ENCODE data around the gene SRSF7. TPM values are rescaled to one million over a fixed set of nuclear protein-coding genes. Genes with fewer than 3 reads are reported as not detected.

Gene SRSF7
- total and polyA plus RNA-seq, 2 donors (not counting 3 experiments of a cell fraction or from before 2014, with no cell fraction given), result 165 to 202 TPM

DNA sequence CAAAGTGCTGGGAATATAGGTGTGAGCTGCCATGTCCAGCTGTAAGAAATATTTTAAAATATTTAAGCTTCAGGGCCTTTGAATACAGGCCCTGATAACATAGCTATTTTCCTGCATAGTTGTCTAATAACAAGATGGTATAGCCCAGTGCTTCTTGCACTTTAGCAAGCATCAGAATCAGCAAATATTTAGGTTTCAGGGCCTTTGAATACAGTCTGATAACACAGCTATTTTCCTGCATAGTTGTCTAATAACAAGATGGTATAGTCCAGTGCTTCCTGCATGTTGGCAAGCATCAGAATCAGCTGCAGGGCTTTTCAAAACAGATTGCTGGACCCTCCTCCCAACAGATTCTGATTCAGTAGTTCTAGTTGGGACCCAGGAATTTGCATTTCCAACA, 32.4 kb upstream of the SRSF7 start:
- FAIRE-seq (no peak), DNase-seq (ENCODE audit: low read depth, low spot score) (no peak)
- H3K4me2 ChIP-seq (ENCODE audit: insufficient read depth, low read length), result no peak overlapping the region
- no TSS peak for BruUV-seq (replicated peaks)
- peaks cover 2 to 3% of the 10 kb centered on the region in 2 experiments for H3K36me3 ChIP-seq (ENCODE audit: control insufficient read depth in 2 of 2, extremely low read depth in 1 of 2, insufficient read depth in 2 of 2, low read length in 2 of 2)
- no peak overlapping the region for H2AFZ ChIP-seq (ENCODE audit: low read depth, low read length)
- POLR2A ChIA-PET, result interaction anchor here (2.4 kb wide), 1 partner anchor 32 kb away, joined by 11 read pairs; the partner anchor contains the start of gene SRSF7
- dilution Hi-C loops (cut with MboI; ENCODE audit: extremely low pct_ligation_motif_present, low sequenced_read_pairs) (no loop called here), intact Hi-C loops (cut with micrococcal nuclease) (no loop called here)
- H3K9ac ChIP-seq (replicated peaks; ENCODE audit: extremely low read depth, insufficient read depth, low read length), result no peak overlapping the region
- no peaks in the 10 kb centered on the region for H3K9me1 ChIP-seq (replicated peaks; ENCODE audit: control insufficient read depth, extremely low read depth, insufficient read depth, low read length)
- no peak overlapping the region for H3K4me3 ChIP-seq (replicated peaks in 1 of 3; ENCODE audit: insufficient read depth in 1 of 3, low read depth in 1 of 3, low read length in 3 of 3)
- H3K79me2 ChIP-seq (ENCODE audit: control insufficient read depth, insufficient read depth, low read length), result peaks cover 3% of the 10 kb centered on the region
- H3K27ac ChIP-seq (ENCODE audit: insufficient read depth, low read depth, low read length), result no peak overlapping the region
- CTCF ChIA-PET, result no interaction called here
- no peaks in the 10 kb centered on the region for H3K9me3 ChIP-seq (replicated peaks; ENCODE audit: control insufficient read depth, insufficient read depth, low read length)
- H3K4me1 ChIP-seq (ENCODE audit: control insufficient read depth, extremely low read depth, insufficient read depth, low read length), result peaks cover 6% of the 10 kb centered on the region
- H3K27me3 ChIP-seq (ENCODE audit: control insufficient read depth in 2 of 2, insufficient read depth in 2 of 2, low read length in 2 of 2), result no peaks in the 10 kb centered on the region
- no peaks in the 10 kb centered on the region for H4K20me1 ChIP-seq (replicated peaks; ENCODE audit: control insufficient read depth, extremely low read depth, insufficient read depth, low read length)
- TF ChIP-seq, protein P1, sequence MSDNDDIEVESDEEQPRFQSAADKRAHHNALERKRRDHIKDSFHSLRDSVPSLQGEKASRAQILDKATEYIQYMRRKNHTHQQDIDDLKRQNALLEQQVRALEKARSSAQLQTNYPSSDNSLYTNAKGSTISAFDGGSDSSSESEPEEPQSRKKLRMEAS (IDR thresholded peaks at IDR 0.05; ENCODE audit: insufficient read depth, insufficient read length), result no peak
- TF ChIP-seq JUN (IDR thresholded peaks at IDR 0.05; ENCODE audit: borderline replicate concordance, insufficient read depth, insufficient read length, low read depth) (no peak), POLR2A (IDR thresholded peaks at IDR 0.05; ENCODE audit: low read depth, low read length) (no peak), EZH2 (IDR thresholded peaks at IDR 0.05; ENCODE audit: borderline replicate concordance, low read depth, low read length, severe bottlenecking) (no peak), POLR2AphosphoS5 (IDR thresholded peaks at IDR 0.05; ENCODE audit: insufficient read depth, low read depth, low read length) (no peak), GATA2 (IDR thresholded peaks at IDR 0.05; ENCODE audit: insufficient read depth, insufficient read length, low read depth, low read length) (no peak), FOS (IDR thresholded peaks at IDR 0.05; ENCODE audit: borderline replicate concordance, insufficient read depth, low read length) (no peak), MYC (IDR thresholded peaks at IDR 0.05; ENCODE audit: low read depth, low read length) (no peak)
- TF ChIP-seq, protein P2, sequence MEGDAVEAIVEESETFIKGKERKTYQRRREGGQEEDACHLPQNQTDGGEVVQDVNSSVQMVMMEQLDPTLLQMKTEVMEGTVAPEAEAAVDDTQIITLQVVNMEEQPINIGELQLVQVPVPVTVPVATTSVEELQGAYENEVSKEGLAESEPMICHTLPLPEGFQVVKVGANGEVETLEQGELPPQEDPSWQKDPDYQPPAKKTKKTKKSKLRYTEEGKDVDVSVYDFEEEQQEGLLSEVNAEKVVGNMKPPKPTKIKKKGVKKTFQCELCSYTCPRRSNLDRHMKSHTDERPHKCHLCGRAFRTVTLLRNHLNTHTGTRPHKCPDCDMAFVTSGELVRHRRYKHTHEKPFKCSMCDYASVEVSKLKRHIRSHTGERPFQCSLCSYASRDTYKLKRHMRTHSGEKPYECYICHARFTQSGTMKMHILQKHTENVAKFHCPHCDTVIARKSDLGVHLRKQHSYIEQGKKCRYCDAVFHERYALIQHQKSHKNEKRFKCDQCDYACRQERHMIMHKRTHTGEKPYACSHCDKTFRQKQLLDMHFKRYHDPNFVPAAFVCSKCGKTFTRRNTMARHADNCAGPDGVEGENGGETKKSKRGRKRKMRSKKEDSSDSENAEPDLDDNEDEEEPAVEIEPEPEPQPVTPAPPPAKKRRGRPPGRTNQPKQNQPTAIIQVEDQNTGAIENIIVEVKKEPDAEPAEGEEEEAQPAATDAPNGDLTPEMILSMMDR (IDR thresholded peaks at IDR 0.05; ENCODE audit: extremely low read depth in 1 of 2, insufficient read depth in 1 of 2, low read depth in 1 of 2, low read length in 2 of 2), result no peak

Measured in endothelial cell of umbilical vein (primary cell).